NCI-H446 treated with DMSO at 0.1 percent for 48 hours (cell line): Measurements from ENCODE around the gene MCC.

Source experiments
- DNase-seq: peaks from one replicate; lab custom pipeline; 2025; lab: John Stamatoyannopoulos, UW

The MCC gene

DNA sequence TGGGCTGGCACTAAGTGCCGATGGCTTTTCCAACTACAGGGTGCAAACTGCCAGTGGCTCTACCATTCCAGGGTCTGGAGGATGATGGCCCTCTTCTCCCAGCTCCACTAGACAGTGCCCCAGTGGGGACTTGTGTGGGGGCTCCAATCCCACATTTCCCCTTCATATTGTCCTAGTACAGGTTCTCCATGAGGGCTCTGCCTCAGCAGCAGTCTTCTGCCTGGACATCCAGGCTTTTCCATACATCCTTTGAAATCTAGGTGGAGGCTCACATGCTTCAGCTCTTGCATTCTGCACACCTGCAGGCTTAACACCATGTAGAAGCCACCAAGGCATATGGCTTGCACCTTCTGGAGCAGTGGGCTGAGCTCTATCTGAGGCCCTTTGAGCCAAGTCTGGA lies 123.8 kb downstream of the MCC start:
- DNase-seq, result no peak

DNA sequence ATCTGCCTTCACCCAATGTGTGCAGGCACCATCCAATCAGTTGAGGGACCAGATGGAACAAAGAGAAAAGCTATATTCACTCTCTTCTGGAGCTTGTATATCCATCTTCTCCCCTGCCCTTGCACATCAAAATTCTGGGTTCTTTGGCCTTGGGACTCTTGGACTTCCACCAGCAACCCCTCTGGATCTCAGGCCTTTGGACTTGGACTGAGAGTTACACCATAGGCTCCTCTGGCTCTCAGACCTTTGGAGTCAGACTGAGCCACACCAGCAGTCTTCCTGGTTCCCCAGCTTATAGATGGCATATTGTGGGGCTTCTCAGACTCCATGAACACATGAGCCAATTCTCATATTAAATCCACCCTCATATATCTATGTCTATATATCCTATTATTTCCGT lies 126.6 kb downstream of the MCC start:
- DNase-seq, result no peak

DNA sequence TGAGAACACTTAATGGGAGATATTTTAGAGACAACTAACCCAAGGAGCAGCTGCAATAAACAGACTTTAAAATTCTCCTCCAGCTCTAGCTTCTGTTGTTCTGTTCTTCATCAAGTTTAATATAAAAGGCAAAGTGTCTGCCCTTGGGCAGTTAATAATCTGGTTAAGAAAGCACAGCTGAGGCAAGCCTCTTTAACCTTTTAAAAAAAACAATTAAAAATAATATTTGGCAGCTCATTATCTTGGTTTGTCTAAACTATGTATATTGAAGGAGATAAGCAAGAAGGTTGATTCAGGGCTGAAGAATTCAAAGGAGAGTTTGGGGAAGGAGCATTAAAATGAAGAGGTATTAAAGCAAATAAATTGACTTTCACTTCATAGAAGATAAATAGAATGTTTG lies 128.8 kb downstream of the MCC start:
- no peak for DNase-seq

DNA sequence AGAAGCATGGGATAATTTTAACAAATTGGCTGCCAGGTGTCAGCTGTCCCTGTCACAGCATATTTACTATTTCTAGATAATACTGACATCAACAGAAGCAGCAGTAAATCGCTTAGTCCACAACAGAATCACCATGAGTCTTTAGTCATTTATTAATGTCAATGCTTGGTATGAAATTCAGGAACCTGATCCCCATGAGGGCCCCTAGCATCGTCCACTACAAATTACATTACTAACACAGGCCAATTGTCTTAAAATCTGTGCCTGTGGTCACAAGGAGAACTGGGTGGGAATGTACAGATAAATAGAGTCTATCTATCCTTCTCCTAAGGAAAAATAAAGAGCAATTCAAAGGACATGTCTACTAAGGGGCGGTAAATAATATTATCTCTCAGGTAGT lies 129.6 kb downstream of the MCC start:
- DNase-seq, result no peak

DNA sequence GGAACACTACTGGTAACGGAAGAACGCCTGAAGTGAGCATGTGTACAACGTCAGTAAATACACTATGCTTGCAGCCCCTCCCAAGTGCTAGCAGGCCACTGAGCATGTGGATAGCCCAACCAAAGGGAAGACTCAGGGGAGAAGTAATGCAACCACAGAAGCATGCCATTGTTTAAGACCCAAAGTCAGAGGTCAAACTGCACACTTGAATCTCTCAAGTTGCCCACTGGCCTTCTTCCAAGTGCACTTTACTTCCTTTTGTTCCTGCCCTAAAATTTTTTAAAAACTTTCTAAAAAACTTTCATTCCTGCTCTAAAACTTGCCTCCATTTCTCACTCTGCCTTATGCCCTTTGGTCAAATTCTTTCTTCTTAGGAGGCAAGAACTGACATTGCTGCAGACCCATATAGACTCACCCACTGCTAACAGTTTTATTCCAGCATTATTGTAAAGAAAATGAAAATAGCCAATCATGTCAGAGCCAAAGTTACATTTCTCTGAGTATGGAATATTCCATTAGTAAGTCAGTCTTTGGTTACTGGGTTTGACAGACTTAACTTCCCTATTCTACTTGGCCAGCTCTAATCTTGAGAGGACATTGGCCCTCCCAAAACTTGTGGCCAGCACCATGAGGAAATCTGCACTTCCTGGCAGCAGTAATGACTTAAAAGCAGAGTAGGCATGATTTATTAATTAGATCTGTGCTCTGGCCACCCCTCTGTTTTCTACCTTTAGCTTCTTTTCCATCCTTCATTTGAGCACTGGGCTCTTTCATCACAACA lies 130.4 kb downstream of the MCC start:
- no peak for DNase-seq

DNA sequence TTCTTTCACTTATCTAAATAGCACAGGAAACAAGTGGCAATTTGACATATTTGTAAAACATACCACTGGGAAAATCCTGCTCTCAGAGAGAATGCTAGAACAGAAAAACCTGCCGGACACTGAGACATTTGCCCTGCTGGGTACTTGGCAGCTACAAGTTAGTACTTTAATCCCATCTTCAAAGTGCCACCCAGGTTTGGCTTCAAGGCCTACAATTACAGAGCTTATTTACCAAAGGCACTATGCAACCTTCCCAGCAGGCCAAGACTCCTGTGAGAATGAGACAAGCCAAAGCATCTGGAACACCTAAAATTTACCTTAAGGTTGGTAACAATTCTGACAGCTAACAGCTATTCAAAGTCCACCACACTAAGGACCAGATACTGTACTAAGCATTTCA lies 131.8 kb downstream of the MCC start:
- DNase-seq, result no peak

DNA sequence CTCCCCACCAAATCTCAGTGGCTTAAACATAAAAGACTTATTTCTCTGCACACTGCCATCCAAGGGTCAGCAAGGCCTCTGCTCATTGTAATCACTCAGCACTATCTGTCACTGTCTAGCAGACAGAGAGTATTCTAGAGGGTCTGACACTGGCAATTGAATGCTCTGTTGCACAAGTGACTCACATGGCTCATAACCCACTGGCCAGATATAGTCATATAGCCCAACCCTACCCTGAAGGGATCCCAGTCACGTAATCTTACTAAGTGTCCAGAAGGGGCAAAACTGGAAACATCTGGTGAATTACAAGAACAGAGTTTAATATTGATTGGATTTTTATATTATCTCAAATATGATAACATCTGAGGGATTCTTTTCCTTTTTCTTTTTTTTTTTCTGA lies 134.2 kb downstream of the MCC start:
- no peak for DNase-seq

DNA sequence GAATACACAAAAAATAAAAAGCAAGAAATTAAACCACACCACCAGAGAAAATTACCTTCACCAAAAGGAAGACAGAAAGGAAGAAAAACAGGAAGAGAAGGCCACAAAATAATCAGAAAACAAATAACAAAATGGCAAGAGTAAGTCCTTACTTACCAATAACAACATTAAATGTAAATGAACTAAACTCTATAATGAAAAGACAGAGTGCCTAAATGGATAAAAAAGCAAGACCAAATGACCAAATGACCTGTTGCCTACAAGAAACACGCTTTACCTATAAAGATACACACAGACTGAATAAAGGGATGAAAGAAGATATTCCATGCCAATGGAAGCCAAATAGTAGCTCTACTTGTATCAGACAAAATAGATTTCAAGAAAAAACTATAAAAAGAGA lies 140.7 kb downstream of the MCC start:
- DNase-seq, result no peak

DNA sequence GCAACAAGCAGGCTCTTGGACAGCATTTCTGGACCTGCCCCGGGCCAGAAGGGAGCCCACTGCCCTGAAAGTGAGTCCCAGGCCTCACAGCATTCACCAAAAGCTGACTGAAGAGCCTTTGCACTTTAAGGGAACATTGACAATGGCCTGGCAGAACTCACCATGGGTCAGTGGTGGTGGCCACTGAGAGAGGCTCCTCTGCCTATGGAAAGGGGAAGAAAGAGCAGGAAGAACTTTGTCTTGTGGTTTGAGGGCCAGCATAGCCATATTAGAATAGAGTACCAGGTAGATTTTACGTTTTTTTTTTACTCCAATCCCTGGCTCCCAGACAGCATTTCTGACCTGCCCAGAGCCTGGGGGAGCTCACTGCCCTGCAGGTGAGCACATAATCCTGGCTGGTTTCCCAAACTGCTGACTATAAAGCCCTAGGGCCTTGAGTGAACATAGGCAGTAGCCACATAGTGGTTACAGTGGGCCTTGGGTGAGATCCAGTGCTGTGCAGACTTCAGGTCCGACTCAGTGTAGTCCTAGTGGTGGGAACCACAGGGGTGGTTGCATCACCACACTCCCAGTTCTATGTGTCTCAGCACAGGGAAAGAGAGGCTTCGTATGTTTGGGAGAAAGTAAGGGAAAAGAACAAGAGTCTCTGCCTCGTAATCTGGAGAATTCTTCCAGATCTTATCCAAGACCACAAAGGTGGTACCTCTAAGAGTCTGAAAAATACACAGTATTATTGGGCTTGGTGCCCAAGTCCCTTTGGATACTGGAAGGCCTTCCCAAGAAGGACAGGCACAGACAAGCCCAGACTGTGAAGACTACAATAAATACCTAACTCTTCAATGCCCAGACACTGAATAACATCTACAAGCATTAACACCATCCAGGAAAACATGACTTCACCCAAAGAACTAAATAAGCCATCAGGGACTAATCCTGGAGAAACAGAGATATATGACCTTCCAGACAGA lies 143.0 kb downstream of the MCC start:
- DNase-seq, result no peak

DNA sequence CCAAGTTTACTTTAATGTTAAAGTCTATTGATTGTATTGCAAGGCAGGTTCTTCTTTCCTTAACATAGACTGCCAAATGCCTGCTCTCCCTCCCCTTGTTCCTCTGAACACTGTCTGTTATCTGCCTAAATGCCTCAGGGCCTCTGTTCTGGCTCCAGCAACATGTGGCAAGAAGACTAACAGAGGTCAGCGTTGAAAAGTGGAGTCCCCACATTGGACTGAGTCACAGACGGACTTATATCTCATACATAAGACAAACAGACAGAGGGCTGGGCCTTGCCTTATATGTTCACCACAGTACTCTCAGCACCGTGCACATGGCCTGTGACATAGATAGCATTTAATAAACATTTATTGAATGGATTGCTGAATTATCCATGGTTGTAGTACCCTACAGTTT lies 144.9 kb downstream of the MCC start:
- no peak for DNase-seq

DNA sequence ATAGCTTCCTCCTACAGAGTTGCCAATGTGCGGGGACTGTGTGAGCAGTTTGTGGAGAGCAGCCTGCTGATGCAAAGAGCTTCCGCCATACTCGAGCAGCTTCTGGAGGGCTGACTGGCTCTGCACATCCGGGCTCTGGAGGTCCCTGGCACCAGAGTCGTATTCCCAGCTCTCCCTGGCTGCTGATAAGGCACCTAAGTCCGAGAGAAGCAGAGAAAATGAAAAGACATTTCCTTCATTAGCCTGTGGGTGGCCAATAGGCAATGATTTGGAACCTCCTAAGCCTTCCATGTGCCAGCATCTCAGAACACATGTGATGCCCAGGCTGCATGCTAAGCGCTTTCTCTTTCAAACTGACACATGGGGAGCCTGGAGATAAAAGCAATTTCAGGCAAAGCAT lies 147.7 kb downstream of the MCC start:
- DNase-seq, result peak; percentile 9

DNA sequence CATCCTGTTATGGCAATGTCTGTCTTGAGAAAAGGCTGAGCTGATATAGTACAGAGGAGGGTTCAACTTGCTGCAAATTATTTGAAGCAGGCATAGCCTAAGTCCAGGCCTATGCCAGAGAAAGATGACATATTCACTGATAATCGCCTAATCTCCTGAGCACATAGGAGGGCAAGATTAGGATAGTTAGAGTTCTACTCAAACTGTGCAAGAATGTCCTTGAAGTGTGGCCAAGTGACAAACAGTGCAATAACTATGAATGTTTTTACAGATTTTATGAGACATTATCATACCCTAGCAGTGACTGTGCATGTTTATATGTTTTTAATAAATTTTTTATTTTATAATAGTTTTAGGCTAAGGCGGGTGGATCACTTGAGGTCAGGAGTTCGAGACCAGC lies 149.6 kb downstream of the MCC start:
- no peak for DNase-seq

DNA sequence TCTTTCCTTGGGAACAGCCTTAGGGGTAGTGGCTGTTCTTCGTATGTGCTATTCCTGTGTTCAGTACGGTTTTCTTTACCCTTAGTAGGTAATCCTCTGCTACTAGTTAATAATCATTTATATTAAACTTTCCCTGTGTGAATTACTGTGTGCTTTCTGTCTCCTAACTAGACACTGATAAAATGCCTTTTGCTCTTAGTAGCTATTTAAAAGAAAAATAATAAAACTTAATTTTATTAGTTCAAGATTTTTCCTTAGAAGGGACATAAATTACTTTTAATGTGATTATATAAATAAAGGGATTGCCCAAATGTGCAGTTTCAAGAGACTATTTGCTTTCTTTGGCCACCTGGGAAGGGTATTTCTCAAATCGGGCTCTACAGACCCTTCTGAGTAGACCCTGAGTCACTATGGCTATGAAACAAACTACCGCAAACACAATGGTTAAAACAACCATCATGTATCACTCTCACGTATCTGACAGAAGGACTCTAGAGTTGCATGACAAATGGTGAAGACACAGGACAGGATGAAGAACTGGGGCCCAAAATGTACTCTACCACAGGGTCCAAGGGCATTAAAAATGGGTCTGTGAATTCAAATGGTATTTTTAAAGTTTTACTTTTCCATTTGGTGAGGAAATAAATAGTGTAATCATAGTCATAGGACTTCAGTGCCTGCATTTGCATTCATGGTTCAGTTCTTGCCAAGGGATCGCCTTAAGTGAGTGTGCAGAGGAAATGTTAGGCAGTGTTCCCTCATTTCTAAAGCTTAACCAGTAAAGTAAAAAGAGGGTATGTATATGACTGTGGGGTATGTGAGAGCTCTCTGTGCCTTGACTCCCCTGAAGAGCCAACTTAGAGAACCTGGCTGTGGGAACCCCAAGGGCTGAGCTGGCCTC lies 150.5 kb downstream of the MCC start:
- DNase-seq, result no peak

DNA sequence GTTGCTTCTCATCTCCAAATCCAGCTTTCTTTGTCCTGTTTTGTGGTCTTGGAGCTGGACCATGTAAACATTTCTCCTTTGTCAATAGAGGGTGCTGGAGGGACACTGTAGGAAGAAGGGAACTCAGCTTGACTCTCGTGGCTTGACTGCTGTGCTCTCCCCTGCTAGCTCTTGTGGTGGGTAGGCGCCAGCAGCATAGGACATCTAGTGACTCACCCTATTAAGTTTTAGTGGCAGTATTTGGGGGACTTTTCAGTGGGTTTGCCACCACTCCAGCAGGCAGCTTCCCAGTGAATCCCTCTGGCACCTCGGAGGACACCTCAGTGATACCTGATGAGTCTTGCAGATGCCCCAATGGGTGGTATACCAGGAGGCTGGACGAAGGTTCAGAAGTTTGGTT lies 151.3 kb downstream of the MCC start:
- DNase-seq, result peak; percentile 53

DNA sequence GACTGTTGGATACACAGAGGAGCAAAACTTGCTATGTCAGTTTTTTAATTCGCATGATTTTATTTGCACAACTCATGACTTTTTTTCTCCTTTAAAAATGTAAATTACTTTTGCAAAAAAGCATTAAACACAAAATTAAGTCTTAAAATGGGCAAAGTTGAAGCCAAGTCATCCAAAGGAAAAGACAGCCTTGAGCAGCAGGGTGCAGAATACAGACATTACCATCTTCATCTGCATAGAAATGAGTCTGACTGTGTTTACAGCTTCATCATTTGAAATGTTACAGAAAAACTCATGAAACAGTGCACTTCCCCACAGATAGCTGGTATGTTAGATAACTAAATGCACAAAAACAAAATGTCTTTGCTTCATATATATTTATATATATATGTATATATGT lies 154.8 kb downstream of the MCC start:
- DNase-seq, result no peak

DNA sequence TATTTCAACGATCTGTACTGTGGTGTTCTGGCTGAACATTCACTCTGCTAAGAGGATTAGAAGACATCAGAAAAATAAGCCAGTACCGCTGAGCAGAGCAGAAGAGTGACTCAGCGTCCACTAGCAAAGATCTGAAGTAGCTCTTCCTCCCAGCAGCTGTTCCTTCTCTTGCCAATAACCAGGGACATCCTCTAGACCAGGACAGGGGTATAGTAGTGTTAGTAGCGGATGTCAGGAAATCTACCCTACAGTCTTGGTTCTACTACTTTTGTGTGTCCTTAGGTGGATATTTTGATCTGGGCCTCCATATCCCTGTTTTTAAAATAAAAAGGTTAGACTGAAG lies 157.1 kb downstream of the MCC start:
- peak; percentile 79 for DNase-seq

DNA sequence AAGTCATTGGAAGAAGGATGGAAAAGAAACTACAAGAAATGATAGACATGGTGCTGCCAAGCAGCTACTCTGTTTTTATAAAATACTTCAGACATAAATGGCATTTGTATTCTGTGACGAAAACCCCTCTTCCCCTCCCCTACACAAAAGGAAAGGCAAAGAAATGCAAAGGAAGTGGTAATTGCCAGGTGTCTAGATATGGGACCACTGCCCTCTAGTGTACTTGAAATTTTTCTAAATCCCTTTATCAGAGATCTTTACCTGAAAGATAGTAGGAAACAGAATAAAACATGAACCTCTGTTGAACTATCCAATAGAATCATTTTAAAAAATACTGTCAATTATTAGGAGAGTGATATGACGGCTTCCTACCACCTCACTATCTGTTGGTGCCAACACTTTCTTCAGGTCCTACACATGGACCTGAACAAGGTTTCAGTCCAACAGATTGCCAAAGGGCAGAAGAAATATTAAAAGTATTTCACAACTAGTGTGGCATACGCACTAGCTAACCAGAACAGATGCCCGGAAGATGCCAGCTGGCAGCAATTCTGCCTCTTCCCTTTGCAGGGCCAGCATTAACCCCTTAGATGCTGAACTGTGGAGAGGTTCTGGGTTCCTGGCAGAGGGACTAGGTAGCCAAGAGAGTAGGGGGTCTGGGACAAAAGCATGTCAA lies 157.6 kb downstream of the MCC start:
- peak; percentile 79 for DNase-seq

DNA sequence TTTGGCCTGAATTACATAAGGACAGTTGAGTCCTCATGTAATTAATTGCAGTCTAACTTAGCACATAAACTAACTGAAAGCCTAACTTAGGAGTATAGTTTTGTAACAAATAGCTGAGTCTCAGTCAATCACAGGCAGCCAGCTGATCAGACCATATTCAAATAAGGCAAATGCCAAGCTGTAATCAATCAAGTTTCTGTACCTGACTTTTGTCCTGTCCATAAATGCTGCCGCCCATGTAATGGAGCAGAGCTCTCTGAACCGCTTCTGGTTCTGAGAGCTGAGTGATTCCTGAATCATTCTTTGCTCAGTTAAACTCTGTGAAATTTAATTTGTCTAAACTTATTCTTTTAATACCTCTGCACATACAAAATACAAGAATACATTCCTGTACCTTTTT lies 158.3 kb downstream of the MCC start:
- DNase-seq, result no peak

DNA sequence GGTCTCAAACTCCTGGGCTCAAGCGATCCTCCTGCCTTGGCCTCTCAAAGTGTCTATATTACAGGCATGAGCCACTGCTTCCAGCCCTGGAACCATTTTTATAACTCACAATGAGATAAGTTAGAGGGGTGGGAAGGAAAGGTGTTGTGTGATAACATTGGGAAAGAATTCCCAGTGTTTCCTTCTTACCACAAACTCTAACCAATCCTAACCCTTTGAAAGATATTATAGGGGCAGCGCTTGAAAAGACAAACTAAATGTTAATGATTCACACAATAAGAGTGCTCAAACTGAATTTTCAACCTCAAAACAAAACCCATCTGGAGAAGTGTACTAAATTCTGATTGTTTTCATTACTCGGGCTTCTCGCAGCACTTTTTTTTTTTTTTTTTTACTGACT lies 163.2 kb downstream of the MCC start:
- no peak for DNase-seq

DNA sequence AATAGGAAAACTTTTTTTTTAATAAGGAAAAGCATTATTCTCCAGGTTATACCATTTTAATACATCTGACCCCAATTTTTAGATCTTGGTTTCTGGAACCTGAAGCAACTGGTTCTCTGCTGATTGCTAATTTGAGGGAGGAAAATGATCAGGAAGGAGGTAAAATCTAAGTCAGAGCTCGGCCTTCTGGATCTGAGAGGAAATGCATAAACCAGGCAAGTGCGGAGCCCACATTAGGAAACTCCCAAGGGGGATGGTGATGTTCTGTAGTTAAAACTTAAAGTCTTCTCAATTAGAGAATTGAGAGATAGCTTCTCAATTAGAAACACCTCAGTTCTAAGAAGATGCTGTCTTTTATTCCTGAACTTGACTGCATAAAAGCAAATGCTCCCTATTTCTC lies 167.0 kb downstream of the MCC start:
- DNase-seq, result no peak

DNA sequence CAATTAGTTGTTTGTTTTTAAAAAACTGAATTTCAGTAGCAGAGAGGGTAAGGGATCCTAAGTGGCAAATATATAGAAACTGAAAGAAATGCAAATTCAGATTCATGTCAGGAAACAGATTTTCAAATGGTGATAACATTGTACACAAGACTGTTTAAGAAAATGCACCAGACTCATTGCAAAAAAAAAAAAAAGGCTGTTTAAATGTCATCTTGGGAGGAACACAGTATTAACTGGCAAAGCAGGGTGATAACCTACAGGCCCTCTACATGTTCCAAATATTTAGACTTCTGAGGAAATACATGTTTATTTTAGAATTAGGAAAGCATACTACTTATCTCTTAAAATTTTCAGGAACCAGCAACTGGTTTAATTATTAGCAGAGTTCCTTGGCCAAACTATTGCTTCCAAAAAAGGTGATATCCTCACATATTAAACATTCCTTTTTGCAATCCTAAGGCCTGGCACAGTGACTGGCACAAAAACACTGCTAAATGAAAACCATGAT lies 167.9 kb downstream of the MCC start:
- DNase-seq, result no peak
